Measurements from ENCODE around the gene PICALM.

The PICALM gene

DNA sequence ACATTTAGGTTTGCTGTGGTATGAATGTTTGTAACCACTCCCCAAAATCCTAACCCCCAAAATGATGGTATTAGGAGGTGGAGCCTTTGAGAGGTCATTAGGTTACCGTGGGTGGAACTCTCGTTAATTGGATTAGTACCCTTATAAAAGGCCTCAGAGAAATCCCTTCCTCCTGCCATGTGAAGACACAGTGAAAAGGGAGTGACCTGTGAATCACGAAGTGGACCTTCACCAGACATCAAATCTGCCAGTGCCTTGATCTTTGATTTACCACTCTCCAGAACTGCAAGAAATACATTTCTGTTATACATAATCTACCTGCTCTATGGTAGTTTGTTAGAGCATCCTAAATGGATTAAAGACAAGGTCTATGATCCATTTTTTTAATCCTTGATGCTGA lies 12.6 kb upstream of the PICALM start:
- no peak for DNase-seq (ENCODE audit: extremely low read depth in 1 of 2, low read depth in 1 of 2)

GRCh38 chr11:86079421-86079820 lies 10.5 kb upstream of the PICALM start:
- DNase-seq (ENCODE audit: extremely low read depth in 1 of 2, low read depth in 1 of 2): no peak

DNA sequence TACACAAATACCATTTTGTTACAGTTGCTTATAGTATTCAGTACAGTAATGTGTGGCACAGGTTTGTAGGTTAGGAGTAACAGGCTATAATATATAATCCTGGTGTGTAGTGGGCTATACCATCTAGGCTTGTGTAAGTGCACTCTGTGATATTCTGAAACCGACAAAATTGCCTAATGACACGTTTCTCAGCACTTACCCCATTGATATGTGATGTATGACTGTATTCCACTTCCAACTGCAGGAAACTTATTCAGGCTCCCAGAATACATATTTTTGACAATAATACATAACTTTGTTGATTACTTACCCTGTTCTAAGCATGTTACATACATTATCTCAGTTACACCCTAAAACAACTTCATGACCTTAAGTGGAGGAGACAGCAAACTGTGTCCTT lies 5.1 kb upstream of the PICALM start:
- no peak for DNase-seq (ENCODE audit: extremely low read depth in 1 of 2, low read depth in 1 of 2)

GRCh38 chr11:86072211-86072610 lies 3.3 kb upstream of the PICALM start:
- no peak for DNase-seq (ENCODE audit: extremely low read depth in 1 of 2, low read depth in 1 of 2)

DNA sequence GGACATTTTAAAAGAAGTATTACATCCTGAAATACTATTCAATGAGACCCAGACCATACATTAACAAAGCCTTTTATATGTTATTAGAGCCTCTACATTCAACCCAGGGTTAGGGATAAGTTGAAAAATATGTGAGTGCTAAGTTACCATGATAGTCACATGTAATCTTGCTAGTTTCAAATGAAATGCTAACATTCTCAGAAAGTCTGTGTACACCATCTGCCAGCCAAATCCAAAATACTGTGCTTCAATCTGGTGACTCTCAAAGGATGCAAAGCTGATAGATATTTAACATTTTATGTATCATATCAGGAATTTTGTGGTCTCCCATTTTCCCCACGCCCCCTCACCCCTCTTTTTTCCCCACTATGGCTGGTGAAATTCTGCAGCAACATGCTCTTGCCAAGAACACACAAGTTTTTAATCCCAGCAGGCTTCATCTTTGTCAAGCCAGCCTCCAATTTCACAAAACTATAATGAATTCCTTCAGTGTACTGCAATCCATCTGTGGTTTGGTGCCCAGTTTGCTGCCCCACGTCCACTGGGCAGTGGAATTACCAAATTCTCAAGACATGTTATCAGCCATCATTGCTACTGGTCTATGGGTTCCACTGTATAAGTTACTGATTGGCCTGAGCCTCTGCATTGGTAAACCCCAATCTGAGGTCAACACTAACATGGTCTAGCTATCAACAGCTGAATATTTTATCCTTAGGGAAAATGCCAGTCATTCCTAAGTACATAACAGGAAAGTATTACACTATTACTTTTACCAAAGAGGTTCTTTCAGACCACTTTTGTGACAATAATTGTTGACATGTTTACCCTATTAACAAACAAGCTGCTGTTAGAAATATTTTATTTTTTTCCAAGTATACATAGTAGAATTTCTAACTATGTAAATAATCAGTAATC lies 1.5 kb upstream of the PICALM start:
- no peak for DNase-seq (ENCODE audit: extremely low read depth in 1 of 2, low read depth in 1 of 2)

- no peak for DNase-seq (ENCODE audit: extremely low read depth in 1 of 2, low read depth in 1 of 2)
Observed at GRCh38 chr11:86069408-86070101, 671 bp upstream of the PICALM start.

- DNase-seq (ENCODE audit: extremely low read depth in 1 of 2, low read depth in 1 of 2): peak in 1 of 2 donors; percentile 16
Observed at GRCh38 chr11:86068138-86068871, 579 bp downstream of the PICALM start.

- no peak for DNase-seq (ENCODE audit: extremely low read depth in 1 of 2, low read depth in 1 of 2)
Observed at GRCh38 chr11:86067851-86068137, 1.1 kb downstream of the PICALM start.

- DNase-seq (ENCODE audit: extremely low read depth in 1 of 2, low read depth in 1 of 2): no peak
Observed at GRCh38 chr11:86067009-86067850, 1.7 kb downstream of the PICALM start.

GRCh38 chr11:86066657-86067008 lies 2.3 kb downstream of the PICALM start:
- DNase-seq (ENCODE audit: extremely low read depth in 1 of 2, low read depth in 1 of 2): no peak

DNA sequence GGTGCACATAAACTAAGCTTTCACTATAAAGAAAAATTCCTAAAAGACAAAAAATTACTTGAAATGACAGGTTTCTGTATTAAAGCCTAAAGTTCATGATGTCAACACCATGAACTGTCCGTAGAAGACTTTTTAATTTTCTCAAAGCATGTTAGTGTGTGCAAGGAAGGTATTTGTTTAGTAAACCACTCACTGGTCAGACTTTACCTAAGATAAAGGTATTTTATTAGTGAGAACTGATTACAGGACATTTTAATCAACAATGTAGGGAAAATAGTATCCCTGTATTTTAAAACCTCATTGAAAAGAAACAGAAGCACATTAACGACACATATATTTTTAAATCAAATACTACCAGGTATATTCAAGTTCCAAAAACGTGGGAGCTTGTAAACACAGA lies 2.9 kb downstream of the PICALM start:
- DNase-seq (ENCODE audit: extremely low read depth in 1 of 2, low read depth in 1 of 2): no peak

DNA sequence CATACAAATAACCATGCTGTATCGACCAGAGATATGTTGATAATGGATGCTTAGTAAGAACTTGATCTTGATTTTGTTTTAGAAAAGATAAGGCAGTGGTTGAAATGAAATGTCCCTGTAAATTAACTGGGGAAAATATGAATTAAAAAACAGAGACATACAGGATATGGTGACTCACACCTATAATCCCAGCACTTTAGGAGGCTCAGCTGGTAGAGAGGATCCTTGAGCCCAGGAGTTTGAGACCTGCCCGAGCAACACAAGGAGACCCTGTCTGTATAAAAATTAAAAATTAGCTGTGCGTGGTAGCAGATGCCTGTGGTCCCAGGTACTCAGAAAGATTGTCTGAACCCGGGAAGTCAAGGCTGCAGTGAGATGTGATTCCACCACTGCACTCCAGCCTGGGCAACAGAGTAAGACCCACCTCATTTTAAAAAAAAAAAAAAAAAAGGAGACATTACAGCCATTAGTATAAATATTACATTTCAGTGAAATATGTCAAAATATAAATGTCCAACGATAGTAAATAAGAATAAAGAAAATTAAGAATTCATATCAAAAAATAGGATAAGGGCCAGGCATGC lies 4.6 kb downstream of the PICALM start:
- no peak for DNase-seq (ENCODE audit: extremely low read depth in 1 of 2, low read depth in 1 of 2)

DNA sequence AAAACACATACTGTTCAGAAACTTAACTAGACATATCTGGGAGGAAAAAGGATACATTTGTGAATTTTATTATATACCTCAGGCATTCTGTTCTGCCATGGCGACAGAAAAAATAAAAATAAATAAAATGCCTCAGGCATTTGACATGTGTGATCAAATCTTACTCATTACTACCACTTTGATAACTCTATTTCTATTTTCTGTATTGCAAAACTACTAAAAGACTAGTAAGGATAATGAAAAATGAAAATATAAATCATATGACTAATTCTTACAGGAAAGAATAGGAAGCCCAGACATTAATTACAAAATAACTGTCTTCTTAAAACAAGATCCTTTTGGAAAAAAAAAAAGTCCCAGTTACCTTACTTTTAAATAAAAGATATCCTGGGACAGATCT lies 5.3 kb downstream of the PICALM start:
- DNase-seq (ENCODE audit: extremely low read depth in 1 of 2, low read depth in 1 of 2): no peak

DNA sequence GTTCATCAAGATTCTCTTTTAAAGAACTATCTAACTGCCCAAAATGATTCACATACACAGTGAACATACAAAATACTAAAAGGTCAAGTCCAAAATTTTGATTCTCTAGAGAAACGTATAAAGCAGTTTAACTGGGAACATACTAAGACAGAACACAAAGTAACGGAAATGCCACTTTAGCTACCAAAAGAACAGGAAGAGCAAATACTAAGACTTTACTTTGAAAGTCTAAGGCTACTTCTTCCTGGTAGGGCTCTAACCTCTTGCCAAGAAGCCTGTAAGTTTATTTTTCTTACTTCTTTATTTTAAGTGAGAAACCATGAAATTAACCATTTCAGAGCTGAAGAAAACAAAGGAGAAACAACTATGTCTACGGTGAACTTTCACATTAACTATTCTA lies 6.2 kb downstream of the PICALM start:
- no peak for DNase-seq (ENCODE audit: extremely low read depth in 1 of 2, low read depth in 1 of 2)

GRCh38 chr11:86061483-86062205 lies 7.2 kb downstream of the PICALM start:
- no peak for DNase-seq (ENCODE audit: extremely low read depth in 1 of 2, low read depth in 1 of 2)

DNA sequence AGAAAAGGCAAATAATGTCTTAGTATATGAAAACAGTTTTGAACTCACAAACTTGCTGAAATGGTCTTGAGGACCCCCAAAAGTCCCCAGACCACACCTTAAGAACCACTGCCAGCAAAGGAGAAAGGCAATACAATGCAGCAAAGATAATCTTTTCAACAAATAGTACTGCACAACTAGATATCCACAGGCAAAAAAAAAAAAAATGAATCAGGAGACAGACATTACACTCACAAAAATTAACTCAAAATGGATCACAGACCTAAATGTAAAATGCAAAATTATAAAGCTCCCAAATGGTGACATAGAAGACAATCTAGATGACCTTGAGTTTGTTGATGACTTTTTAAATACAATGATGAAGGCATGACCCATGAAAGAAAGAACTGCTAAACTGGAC lies 8.3 kb downstream of the PICALM start:
- DNase-seq (ENCODE audit: extremely low read depth in 1 of 2, low read depth in 1 of 2): no peak

- DNase-seq (ENCODE audit: extremely low read depth in 1 of 2, low read depth in 1 of 2): no peak
Observed at GRCh38 chr11:86058360-86058759, 10.5 kb downstream of the PICALM start.

GRCh38 chr11:86056351-86056854 lies 12.5 kb downstream of the PICALM start:
- DNase-seq (ENCODE audit: extremely low read depth in 1 of 2, low read depth in 1 of 2): no peak

DNA sequence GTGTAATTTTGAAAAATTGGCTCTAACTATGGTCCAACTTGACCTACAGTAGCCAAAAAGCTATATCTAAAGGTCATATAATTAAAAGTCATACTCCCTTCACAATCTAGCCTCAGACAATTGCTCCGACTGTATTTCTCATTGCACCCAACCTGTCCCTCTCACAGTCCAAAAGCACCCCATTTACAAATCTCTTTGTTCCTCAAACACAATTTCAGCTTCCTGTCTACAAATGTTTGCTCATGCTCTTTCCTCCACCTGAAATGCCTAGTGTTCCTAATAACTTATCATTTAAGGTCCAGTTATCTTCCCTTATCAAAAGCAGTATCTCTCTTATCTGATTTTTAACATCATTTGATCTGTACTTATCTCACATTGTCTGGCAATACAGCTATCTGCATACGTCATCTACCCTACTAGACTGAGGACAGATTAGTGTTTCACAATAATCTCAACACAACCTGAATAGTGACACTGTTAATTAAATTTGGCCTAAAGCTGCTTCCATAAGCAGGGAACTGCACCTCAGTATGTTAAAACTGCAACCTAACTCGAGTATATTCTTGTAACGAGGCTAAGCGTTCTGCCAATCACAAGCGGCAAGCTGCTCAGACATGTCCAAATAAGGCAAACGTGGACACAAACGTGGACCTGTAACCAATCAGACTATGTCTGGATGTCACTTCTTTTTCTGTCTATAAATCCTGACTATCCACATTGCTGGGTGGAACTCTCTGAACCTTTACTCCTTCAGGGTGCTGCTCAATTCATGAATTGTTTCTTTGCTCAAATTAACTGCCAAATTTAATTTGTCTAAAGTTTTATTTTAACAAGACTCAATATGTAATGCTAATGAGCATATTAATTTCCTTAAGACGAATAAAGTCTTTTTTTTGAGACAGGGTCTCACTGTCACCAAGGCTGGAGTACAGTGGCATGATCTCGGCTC lies 15.9 kb downstream of the PICALM start:
- DNase-seq (ENCODE audit: extremely low read depth in 1 of 2, low read depth in 1 of 2): no peak

Measured in activated CD8-positive, alpha-beta memory T cell treated with anti-CD3 and anti-CD28 coated beads for 1 hour (primary cell).